ENCODE results near the gene DYNC1I2. TPM values are rescaled to one million over a fixed set of nuclear protein-coding genes. Genes with fewer than 3 reads are reported as not detected.

The DYNC1I2 gene
- total RNA-seq, 2 donors from 2014 or later = 30.0 to 46.6 TPM

GRCh38 chr2:171702781-171703556, 15.7 kb downstream of the DYNC1I2 start:
- ATAC-seq (replicated peaks) = no peak
- H3K4me3 Mint-ChIP-seq = no peak overlapping the region
- no peak overlapping the region for H3K27ac Mint-ChIP-seq
- no peaks in the 10 kb centered on the region for H3K27me3 Mint-ChIP-seq
- H3K4me1 Mint-ChIP-seq = peaks cover 5% of the 10 kb centered on the region
- H3K9me3 Mint-ChIP-seq = no peaks in the 10 kb centered on the region
- H3K36me3 Mint-ChIP-seq (ENCODE audit: low read depth) = peaks cover 44% of the 10 kb centered on the region

GRCh38 chr2:171703574-171704347, 16.5 kb downstream of the DYNC1I2 start:
- Mint-ChIP-seq H3K27ac (peak overlapping the region; percentile 46), H3K4me3 (no peak overlapping the region), H3K9me3 (no peaks in the 10 kb centered on the region), H3K36me3 (ENCODE audit: low read depth) (peaks cover 45% of the 10 kb centered on the region), H3K27me3 (no peaks in the 10 kb centered on the region), H3K4me1 (peaks cover 5% of the 10 kb centered on the region)
- no peak for ATAC-seq (replicated peaks)

GRCh38 chr2:171706152-171706803, 19.0 kb downstream of the DYNC1I2 start:
- H3K36me3 Mint-ChIP-seq (ENCODE audit: low read depth) = peaks cover 44% of the 10 kb centered on the region
- ATAC-seq (replicated peaks) = no peak
- no peaks in the 10 kb centered on the region for H3K27me3 Mint-ChIP-seq
- no peak overlapping the region for H3K27ac Mint-ChIP-seq
- H3K4me1 Mint-ChIP-seq = peaks cover 5% of the 10 kb centered on the region
- H3K9me3 Mint-ChIP-seq = no peaks in the 10 kb centered on the region
- no peak overlapping the region for H3K4me3 Mint-ChIP-seq

GRCh38 chr2:171707752-171708151, 20.5 kb downstream of the DYNC1I2 start:
- Mint-ChIP-seq H3K4me3 (no peak overlapping the region), H3K27me3 (no peaks in the 10 kb centered on the region), H3K9me3 (no peaks in the 10 kb centered on the region), H3K27ac (no peak overlapping the region), H3K4me1 (peaks cover 5% of the 10 kb centered on the region), H3K36me3 (ENCODE audit: low read depth) (peaks cover 39% of the 10 kb centered on the region)
- no peak for ATAC-seq (replicated peaks)

GRCh38 chr2:171709011-171709685, 21.9 kb downstream of the DYNC1I2 start:
- ATAC-seq (replicated peaks) = no peak
- Mint-ChIP-seq H3K4me1 (no peaks in the 10 kb centered on the region), H3K9me3 (no peaks in the 10 kb centered on the region), H3K4me3 (no peak overlapping the region), H3K27me3 (no peaks in the 10 kb centered on the region), H3K36me3 (ENCODE audit: low read depth) (peaks cover 41% of the 10 kb centered on the region), H3K27ac (no peak overlapping the region)

GRCh38 chr2:171711351-171711750, 24.1 kb downstream of the DYNC1I2 start:
- no peak overlapping the region for H3K27ac Mint-ChIP-seq
- no peaks in the 10 kb centered on the region for H3K9me3 Mint-ChIP-seq
- peaks cover 52% of the 10 kb centered on the region for H3K36me3 Mint-ChIP-seq (ENCODE audit: low read depth)
- no peak overlapping the region for H3K4me3 Mint-ChIP-seq
- no peaks in the 10 kb centered on the region for H3K27me3 Mint-ChIP-seq
- no peak for ATAC-seq (replicated peaks)
- H3K4me1 Mint-ChIP-seq = no peaks in the 10 kb centered on the region

- Mint-ChIP-seq H3K27me3 (no peaks in the 10 kb centered on the region), H3K36me3 (ENCODE audit: low read depth) (peaks cover 56% of the 10 kb centered on the region), H3K4me1 (no peaks in the 10 kb centered on the region), H3K4me3 (no peak overlapping the region), H3K27ac (no peak overlapping the region), H3K9me3 (no peaks in the 10 kb centered on the region)
- no peak for ATAC-seq (replicated peaks)
These were observed 24.8 kb downstream of the DYNC1I2 start for GRCh38 chr2:171712051-171712450.

- Mint-ChIP-seq H3K4me1 (peaks cover 6% of the 10 kb centered on the region), H3K9me3 (no peaks in the 10 kb centered on the region), H3K27ac (peak overlapping the region; percentile 58), H3K36me3 (ENCODE audit: low read depth) (peaks cover 78% of the 10 kb centered on the region), H3K27me3 (no peaks in the 10 kb centered on the region), H3K4me3 (no peak overlapping the region)
- ATAC-seq (replicated peaks) = peak; percentile 99
These were observed 31.5 kb downstream of the DYNC1I2 start for GRCh38 chr2:171718720-171719119.

GRCh38 chr2:171719660-171720059, 32.4 kb downstream of the DYNC1I2 start:
- no peaks in the 10 kb centered on the region for H3K9me3 Mint-ChIP-seq
- peaks cover 83% of the 10 kb centered on the region for H3K36me3 Mint-ChIP-seq (ENCODE audit: low read depth)
- H3K4me1 Mint-ChIP-seq = peaks cover 6% of the 10 kb centered on the region
- no peak overlapping the region for H3K27ac Mint-ChIP-seq
- no peak for ATAC-seq (replicated peaks)
- no peaks in the 10 kb centered on the region for H3K27me3 Mint-ChIP-seq
- H3K4me3 Mint-ChIP-seq = no peak overlapping the region

- Mint-ChIP-seq H3K27me3 (no peaks in the 10 kb centered on the region), H3K27ac (no peak overlapping the region), H3K9me3 (no peaks in the 10 kb centered on the region), H3K4me1 (peaks cover 2% of the 10 kb centered on the region), H3K4me3 (no peak overlapping the region), H3K36me3 (ENCODE audit: low read depth) (peaks cover 83% of the 10 kb centered on the region)
- ATAC-seq (replicated peaks) = no peak
These were observed 36.7 kb downstream of the DYNC1I2 start for GRCh38 chr2:171723716-171724683.

- peaks cover 91% of the 10 kb centered on the region for H3K36me3 Mint-ChIP-seq (ENCODE audit: low read depth)
- no peak for ATAC-seq (replicated peaks)
- H3K9me3 Mint-ChIP-seq = no peaks in the 10 kb centered on the region
These were observed 39.7 kb downstream of the DYNC1I2 start for GRCh38 chr2:171726847-171727450.

GRCh38 chr2:171728989-171729951, 42.0 kb downstream of the DYNC1I2 start:
- H3K36me3 Mint-ChIP-seq (ENCODE audit: low read depth) = peaks cover 95% of the 10 kb centered on the region
- no peaks in the 10 kb centered on the region for H3K9me3 Mint-ChIP-seq
- H3K27ac Mint-ChIP-seq = no peak overlapping the region
- H3K4me3 Mint-ChIP-seq = no peak overlapping the region
- H3K4me1 Mint-ChIP-seq = no peaks in the 10 kb centered on the region
- H3K27me3 Mint-ChIP-seq = no peaks in the 10 kb centered on the region
- ATAC-seq (replicated peaks) = no peak

More at GRCh38 chr2:171726847-171727450, 39.7 kb downstream of the DYNC1I2 start:
- H3K4me1 Mint-ChIP-seq = no peaks in the 10 kb centered on the region
- H3K4me3 Mint-ChIP-seq = no peak overlapping the region
- H3K27ac Mint-ChIP-seq = no peak overlapping the region
- no peaks in the 10 kb centered on the region for H3K27me3 Mint-ChIP-seq
